COLO668 (cell line): ENCODE results near the gene ALG11.
A peak's percentile ranks its signal among the peaks of the same experiment; 100 is the strongest.
"Not testable (repeated sequence)": the region's sequence is repeated elsewhere in the genome, so short reads cannot be mapped to it uniquely, and the experiment has no call there.

Experiments
- DNase-seq: peaks from one replicate; lab custom pipeline; 2025; ENCODE audit not compliant: unreplicated experiment; lab: John Stamatoyannopoulos, UW

ALG11 gene

GRCh38 chr13:52026246-52026626, 14.0 kb downstream of the ALG11 start:
- no peak for DNase-seq

GRCh38 chr13:52027832-52028231, 15.6 kb downstream of the ALG11 start:
- no peak for DNase-seq

- no peak for DNase-seq
These were observed 17.4 kb downstream of the ALG11 start for GRCh38 chr13:52029569-52029968.

- DNase-seq = not testable (repeated sequence)
These were observed 18.2 kb downstream of the ALG11 start for GRCh38 chr13:52030401-52030800.

DNA sequence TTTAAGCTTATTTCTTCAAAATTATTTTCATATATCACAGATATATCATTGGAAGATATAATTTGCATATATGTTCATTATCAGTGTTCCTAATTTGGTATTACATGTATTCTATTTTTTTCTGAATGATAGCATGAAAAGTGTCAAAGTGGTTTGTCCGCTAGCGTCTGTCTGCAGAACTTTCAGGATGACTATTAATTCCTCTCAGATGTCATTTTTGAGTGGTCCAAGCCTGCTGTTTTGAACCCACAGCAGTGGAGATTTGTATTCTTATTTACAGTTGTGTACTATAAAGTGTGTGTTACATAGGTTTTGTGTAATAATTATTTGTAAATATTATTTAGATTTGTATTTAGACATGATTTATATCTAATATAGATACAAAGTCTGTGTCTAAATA, 20.8 kb downstream of the ALG11 start:
- DNase-seq = no peak

DNA sequence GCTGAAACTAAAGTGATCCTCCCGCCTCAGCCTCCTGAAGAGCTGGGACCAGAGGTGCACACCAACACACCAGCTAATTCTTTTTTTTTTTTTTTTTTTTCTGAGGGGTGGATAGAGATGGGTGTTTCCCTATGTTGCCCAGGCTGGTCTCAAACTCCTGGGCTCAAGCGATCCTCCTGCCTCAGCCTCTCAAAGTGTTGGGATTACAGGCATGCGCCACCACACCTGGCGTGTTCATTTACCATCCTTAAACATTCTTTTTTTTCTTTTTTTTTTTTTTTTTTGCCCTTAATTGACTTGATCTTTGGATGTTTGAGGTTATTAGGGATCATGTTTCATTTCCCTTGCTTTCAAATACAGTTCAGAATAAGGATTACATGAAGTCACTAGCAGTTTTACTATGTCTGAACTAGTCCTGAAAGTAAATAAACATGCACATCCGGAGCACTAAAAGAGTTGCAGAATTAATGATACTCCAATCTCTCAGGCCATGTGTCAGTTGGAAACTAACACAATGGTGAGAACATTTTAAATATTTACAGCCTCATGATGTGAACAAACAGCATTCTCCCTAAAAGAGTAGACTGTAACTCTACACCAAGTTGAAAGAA, 22.5 kb downstream of the ALG11 start:
- no peak for DNase-seq

DNA sequence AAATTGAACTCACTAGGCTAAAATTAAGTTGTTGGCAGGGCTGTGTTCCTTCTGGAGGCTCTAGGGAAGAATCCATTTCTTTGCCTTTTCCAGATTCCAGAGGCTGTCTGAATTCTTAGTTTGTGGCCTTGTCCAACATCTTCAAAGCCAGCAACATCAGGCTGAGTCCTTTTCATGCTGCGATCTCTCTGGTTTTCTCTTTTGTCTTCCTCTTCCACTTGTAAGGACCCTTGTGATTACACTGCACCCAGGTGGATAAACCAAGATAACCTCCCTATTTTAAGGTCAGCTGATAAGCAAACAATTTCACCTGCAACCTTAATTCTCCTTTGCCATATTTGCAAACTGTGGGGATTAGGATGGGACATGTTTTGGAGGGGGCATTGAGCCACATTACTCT, 23.8 kb downstream of the ALG11 start:
- DNase-seq = no peak

DNA sequence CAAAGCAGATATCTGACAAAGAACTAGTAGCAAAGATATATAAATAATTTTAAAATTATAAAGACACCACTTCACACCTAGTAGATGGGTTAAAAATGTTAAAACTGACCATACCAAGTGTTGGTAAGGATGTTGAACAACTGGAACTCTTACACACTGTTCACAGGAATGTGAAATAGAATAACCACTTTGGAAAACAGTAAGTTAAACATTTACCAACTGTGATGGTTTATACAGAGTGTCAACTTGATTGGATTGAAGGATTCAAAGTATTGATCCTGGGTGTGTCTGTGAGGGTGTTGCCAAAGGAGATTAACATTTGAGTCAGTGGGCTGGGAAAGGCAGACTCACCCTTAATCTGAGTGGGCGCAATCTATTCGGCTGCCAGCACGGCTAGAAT, 31.5 kb downstream of the ALG11 start:
- no peak for DNase-seq

- no peak for DNase-seq
These were observed 35.3 kb downstream of the ALG11 start for GRCh38 chr13:52047463-52047862.

GRCh38 chr13:52048516-52048915, 36.3 kb downstream of the ALG11 start:
- no peak for DNase-seq

GRCh38 chr13:52051400-52051799, 39.2 kb downstream of the ALG11 start:
- no peak for DNase-seq

- no peak for DNase-seq
These were observed 41.3 kb downstream of the ALG11 start for GRCh38 chr13:52053460-52053859.

DNA sequence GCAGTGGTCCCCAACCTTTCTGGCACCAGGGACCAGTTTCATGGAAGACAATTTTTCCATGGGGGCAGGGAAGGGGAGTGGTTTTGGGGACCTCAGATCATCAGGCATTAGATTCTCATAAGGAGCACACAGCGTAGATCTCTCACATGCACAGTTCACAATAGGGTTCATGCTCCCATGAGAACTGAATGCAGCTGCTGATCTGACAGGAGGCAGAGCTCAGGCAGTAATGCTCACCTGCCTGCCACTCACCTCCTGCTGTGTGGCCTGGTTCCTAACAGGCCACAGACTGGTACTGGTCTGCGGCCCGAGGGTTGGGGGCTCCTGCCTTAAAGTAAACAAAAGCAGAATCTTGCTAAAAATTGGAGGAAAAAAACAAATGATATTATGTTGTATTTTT, 48.9 kb downstream of the ALG11 start:
- DNase-seq = not testable (repeated sequence)

GRCh38 chr13:52061587-52061986, 49.4 kb downstream of the ALG11 start:
- no peak for DNase-seq

GRCh38 chr13:52067237-52067636, 55.0 kb downstream of the ALG11 start:
- peak; percentile 27 for DNase-seq

DNA sequence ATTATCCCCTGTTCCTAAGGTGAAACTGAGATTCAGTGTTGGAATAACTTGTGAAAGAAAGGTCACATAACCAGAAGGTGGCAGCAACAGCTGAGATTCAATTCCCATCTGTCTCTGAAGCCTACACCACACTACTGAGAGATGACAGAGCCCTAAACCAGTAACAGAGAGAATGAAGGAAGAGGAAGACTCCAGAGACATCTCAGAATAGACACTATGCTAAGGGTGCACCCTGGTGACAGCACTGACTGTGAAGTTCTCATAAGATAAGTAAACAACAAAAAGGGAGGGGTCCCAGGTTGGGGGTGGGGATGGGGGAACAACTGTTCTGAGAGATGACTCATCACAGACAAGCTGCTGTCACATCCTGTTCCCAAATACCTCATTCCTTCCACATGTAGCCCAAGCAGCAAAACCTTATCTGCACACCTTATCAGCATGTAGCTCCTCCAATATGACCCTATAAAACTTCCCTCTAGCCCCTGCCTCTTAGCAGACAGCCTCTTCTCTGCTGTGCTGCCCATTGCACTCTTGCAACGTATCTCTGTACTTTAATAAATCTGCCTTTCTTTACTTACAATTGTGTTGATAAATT, 58.8 kb downstream of the ALG11 start:
- DNase-seq = peak; percentile 40
